Measurements from ENCODE around the gene PLB1. TPM values are rescaled to one million over a fixed set of nuclear protein-coding genes. Genes with fewer than 3 reads are reported as not detected.
"Not testable (repeated sequence)": the region's sequence is repeated elsewhere in the genome, so short reads cannot be mapped to it uniquely, and the experiment has no call there.

PLB1 gene
- total and polyA plus RNA-seq, 4 experiments from 2014 or later: 0.38 to 0.91 (median 0.82) TPM

GRCh38 chr2:28469947-28470535 lies 25.8 kb upstream of the PLB1 start:
- H3K36me3 Mint-ChIP-seq: no peaks in the 10 kb centered on the region
- no peaks in the 10 kb centered on the region for H3K9me3 ChIP-seq (ENCODE audit: control insufficient read depth in 1 of 2, low read length in 2 of 2)
- no peaks in the 10 kb centered on the region for H3K27me3 ChIP-seq (ENCODE audit: insufficient read depth, low read length)
- H3K4me3 ChIP-seq (ENCODE audit: low read length in 2 of 2): no peak overlapping the region
- H3K36me3 ChIP-seq (ENCODE audit: insufficient read depth, low read length): no peaks in the 10 kb centered on the region
- no peak overlapping the region for H3K4me3 Mint-ChIP-seq
- peaks cover 7% of the 10 kb centered on the region for H3K4me1 ChIP-seq (ENCODE audit: insufficient read depth, low read length)
- ChIA-PET CTCF (ENCODE audit: partially characterized antibody) (no interaction called here), POLR2A (ENCODE audit: partially characterized antibody) (no interaction called here)
- intact Hi-C loops (cut with micrococcal nuclease): no loop called here
- no peaks in the 10 kb centered on the region for H3K9me3 Mint-ChIP-seq
- no peaks in the 10 kb centered on the region for H3K27me3 Mint-ChIP-seq
- no peak overlapping the region for H3K27ac Mint-ChIP-seq
- no peak overlapping the region for H3K27ac ChIP-seq (ENCODE audit: low read depth, low read length)
- H3K4me1 Mint-ChIP-seq: peaks cover 6 to 29% (median 12%) of the 10 kb centered on the region in 4 donors
- DNase-seq: no peak

GRCh38 chr2:28470759-28471158 lies 25.1 kb upstream of the PLB1 start:
- H3K9me3 ChIP-seq (ENCODE audit: control insufficient read depth in 1 of 2, low read length in 2 of 2): no peaks in the 10 kb centered on the region
- Mint-ChIP-seq H3K27me3 (no peaks in the 10 kb centered on the region), H3K36me3 (no peaks in the 10 kb centered on the region), H3K4me3 (no peak overlapping the region), H3K4me1 (peaks cover 6 to 23% (median 10%) of the 10 kb centered on the region in 4 donors), H3K9me3 (no peaks in the 10 kb centered on the region), H3K27ac (peak overlapping the region in 2 of 7 donors; percentile 14 to 61)
- POLR2A ChIA-PET (ENCODE audit: partially characterized antibody): no interaction called here
- no peak for DNase-seq
- no peaks in the 10 kb centered on the region for H3K27me3 ChIP-seq (ENCODE audit: insufficient read depth, low read length)
- peaks cover 7% of the 10 kb centered on the region for H3K4me1 ChIP-seq (ENCODE audit: insufficient read depth, low read length)
- CTCF ChIA-PET (ENCODE audit: partially characterized antibody): no interaction called here
- H3K4me3 ChIP-seq (ENCODE audit: low read length in 2 of 2): no peak overlapping the region
- H3K36me3 ChIP-seq (ENCODE audit: insufficient read depth, low read length): no peaks in the 10 kb centered on the region
- H3K27ac ChIP-seq (ENCODE audit: low read depth, low read length): no peak overlapping the region
- intact Hi-C loops (cut with micrococcal nuclease): no loop called here

GRCh38 chr2:28471214-28471613 lies 24.6 kb upstream of the PLB1 start:
- Histone ChIP-seq H3K27ac (ENCODE audit: low read depth, low read length) (no peak overlapping the region), H3K4me1 (ENCODE audit: insufficient read depth, low read length) (peaks cover 7% of the 10 kb centered on the region), H3K4me3 (ENCODE audit: low read length in 2 of 2) (no peak overlapping the region), H3K9me3 (ENCODE audit: control insufficient read depth in 1 of 2, low read length in 2 of 2) (no peaks in the 10 kb centered on the region), H3K36me3 (ENCODE audit: insufficient read depth, low read length) (no peaks in the 10 kb centered on the region), H3K27me3 (ENCODE audit: insufficient read depth, low read length) (no peaks in the 10 kb centered on the region)
- H3K27ac Mint-ChIP-seq: no peak overlapping the region
- CTCF ChIA-PET (ENCODE audit: partially characterized antibody): no interaction called here
- intact Hi-C loops (cut with micrococcal nuclease): no loop called here
- no peaks in the 10 kb centered on the region for H3K9me3 Mint-ChIP-seq
- peaks cover 6 to 22% (median 10%) of the 10 kb centered on the region in 4 donors for H3K4me1 Mint-ChIP-seq
- H3K36me3 Mint-ChIP-seq: no peaks in the 10 kb centered on the region
- H3K4me3 Mint-ChIP-seq: no peak overlapping the region
- DNase-seq: no peak
- POLR2A ChIA-PET (ENCODE audit: partially characterized antibody): no interaction called here
- no peaks in the 10 kb centered on the region for H3K27me3 Mint-ChIP-seq

GRCh38 chr2:28471701-28472236 lies 24.1 kb upstream of the PLB1 start:
- intact Hi-C loops (cut with micrococcal nuclease): no loop called here
- no peak overlapping the region for H3K4me3 ChIP-seq (ENCODE audit: low read length in 2 of 2)
- H3K36me3 ChIP-seq (ENCODE audit: insufficient read depth, low read length): no peaks in the 10 kb centered on the region
- no peak overlapping the region for H3K27ac ChIP-seq (ENCODE audit: low read depth, low read length)
- Mint-ChIP-seq H3K36me3 (no peaks in the 10 kb centered on the region), H3K9me3 (no peaks in the 10 kb centered on the region), H3K4me1 (peaks cover 6 to 22% (median 11%) of the 10 kb centered on the region in 4 donors), H3K27me3 (no peaks in the 10 kb centered on the region), H3K4me3 (no peak overlapping the region), H3K27ac (no peak overlapping the region)
- ChIA-PET POLR2A (ENCODE audit: partially characterized antibody) (no interaction called here), CTCF (ENCODE audit: partially characterized antibody) (no interaction called here)
- no peak for DNase-seq
- H3K9me3 ChIP-seq (ENCODE audit: control insufficient read depth in 1 of 2, low read length in 2 of 2): no peaks in the 10 kb centered on the region
- H3K27me3 ChIP-seq (ENCODE audit: insufficient read depth, low read length): no peaks in the 10 kb centered on the region
- peaks cover 7% of the 10 kb centered on the region for H3K4me1 ChIP-seq (ENCODE audit: insufficient read depth, low read length)

- H3K27ac ChIP-seq (ENCODE audit: low read depth, low read length); H3K4me3 Mint-ChIP-seq; POLR2A ChIA-PET (ENCODE audit: partially characterized antibody); H3K9me3 Mint-ChIP-seq; H3K9me3 ChIP-seq (ENCODE audit: control insufficient read depth in 1 of 2, low read length in 2 of 2); H3K36me3 ChIP-seq (ENCODE audit: insufficient read depth, low read length); CTCF ChIA-PET (ENCODE audit: partially characterized antibody); DNase-seq; intact Hi-C loops (cut with micrococcal nuclease); H3K36me3 Mint-ChIP-seq; H3K4me3 ChIP-seq (ENCODE audit: low read length in 2 of 2); H3K27me3 Mint-ChIP-seq; H3K4me1 ChIP-seq (ENCODE audit: insufficient read depth, low read length); H3K27me3 ChIP-seq (ENCODE audit: insufficient read depth, low read length); H3K27ac Mint-ChIP-seq: not testable (repeated sequence)
- H3K4me1 Mint-ChIP-seq: peaks cover 6 to 22% (median 11%) of the 10 kb centered on the region in 4 donors
Observed at GRCh38 chr2:28472641-28473040, 23.2 kb upstream of the PLB1 start.

- Histone ChIP-seq H3K36me3 (ENCODE audit: insufficient read depth, low read length) (no peaks in the 10 kb centered on the region), H3K4me1 (ENCODE audit: insufficient read depth, low read length) (peaks cover 4% of the 10 kb centered on the region), H3K4me3 (ENCODE audit: low read length in 2 of 2) (no peak overlapping the region), H3K27me3 (ENCODE audit: insufficient read depth, low read length) (no peaks in the 10 kb centered on the region), H3K9me3 (ENCODE audit: control insufficient read depth in 1 of 2, low read length in 2 of 2) (no peaks in the 10 kb centered on the region), H3K27ac (ENCODE audit: low read depth, low read length) (no peak overlapping the region)
- no peaks in the 10 kb centered on the region for H3K36me3 Mint-ChIP-seq
- H3K4me1 Mint-ChIP-seq: peaks cover 5 to 13% (median 6%) of the 10 kb centered on the region in 4 donors
- no peak for DNase-seq
- H3K27me3 Mint-ChIP-seq: no peaks in the 10 kb centered on the region
- ChIA-PET CTCF (ENCODE audit: partially characterized antibody) (no interaction called here), POLR2A (ENCODE audit: partially characterized antibody) (no interaction called here)
- intact Hi-C loops (cut with micrococcal nuclease): no loop called here
- no peak overlapping the region for H3K4me3 Mint-ChIP-seq
- no peak overlapping the region for H3K27ac Mint-ChIP-seq
- H3K9me3 Mint-ChIP-seq: no peaks in the 10 kb centered on the region
Observed at GRCh38 chr2:28475088-28475595, 20.7 kb upstream of the PLB1 start.

GRCh38 chr2:28477087-28477486 lies 18.8 kb upstream of the PLB1 start:
- intact Hi-C loops (cut with micrococcal nuclease): no loop called here
- POLR2A ChIA-PET (ENCODE audit: partially characterized antibody): no interaction called here
- no peak for DNase-seq

More at GRCh38 chr2:28477087-28477486, 18.8 kb upstream of the PLB1 start:
- Mint-ChIP-seq H3K4me3 (no peak overlapping the region), H3K27me3 (peaks cover 0 to 2% of the 10 kb centered on the region in 2 donors), H3K9me3 (no peaks in the 10 kb centered on the region), H3K36me3 (no peaks in the 10 kb centered on the region), H3K4me1 (peaks cover 0 to 2% (median 0%) of the 10 kb centered on the region in 4 donors), H3K27ac (no peak overlapping the region)
- CTCF ChIA-PET (ENCODE audit: partially characterized antibody): interaction anchor here (1.0 kb wide), 1 partner anchor 773 kb away, joined by 3 read pairs; no protein-coding TSS in a partner anchor
- Histone ChIP-seq H3K9me3 (ENCODE audit: control insufficient read depth in 1 of 2, low read length in 2 of 2) (no peaks in the 10 kb centered on the region), H3K4me3 (ENCODE audit: low read length in 2 of 2) (no peak overlapping the region), H3K4me1 (ENCODE audit: insufficient read depth, low read length) (no peaks in the 10 kb centered on the region), H3K27ac (ENCODE audit: low read depth, low read length) (no peak overlapping the region), H3K27me3 (ENCODE audit: insufficient read depth, low read length) (no peaks in the 10 kb centered on the region), H3K36me3 (ENCODE audit: insufficient read depth, low read length) (no peaks in the 10 kb centered on the region)

All from CD4-positive, alpha-beta memory T cell (primary cell).